ENCODE measurements around the gene UBR2.
A peak's percentile ranks its signal among the peaks of the same experiment; 100 is the strongest.

The UBR2 gene

GRCh38 chr6:42689371-42689770 is 125.5 kb downstream of the UBR2 start:
- Histone ChIP-seq H3K36me3 (ENCODE audit: control insufficient read depth in 2 of 2, insufficient read depth in 2 of 2, low read length in 2 of 2) (peaks cover 67 to 79% of the 10 kb centered on the region in 2 donors), H3K9me3 (ENCODE audit: control insufficient read depth in 2 of 2, low read length in 2 of 2) (no peaks in the 10 kb centered on the region), H3K27me3 (ENCODE audit: control insufficient read depth in 2 of 2, insufficient read depth in 2 of 2, low read length in 2 of 2) (no peaks in the 10 kb centered on the region), H3K4me1 (ENCODE audit: control insufficient read depth in 2 of 2, insufficient read depth in 2 of 2, low read length in 2 of 2) (no peaks in the 10 kb centered on the region), H3K9ac (ENCODE audit: low read depth in 1 of 2, low read length in 2 of 2) (no peak overlapping the region), H3K4me3 (ENCODE audit: low read length in 2 of 2) (no peak overlapping the region), H3K27ac (ENCODE audit: low read depth in 2 of 2, low read length in 2 of 2) (no peak overlapping the region)

GRCh38 chr6:42690151-42690702 is 126.4 kb downstream of the UBR2 start:
- H3K4me1 ChIP-seq (ENCODE audit: control insufficient read depth in 2 of 2, insufficient read depth in 2 of 2, low read length in 2 of 2): no peaks in the 10 kb centered on the region
- no peak overlapping the region for H3K27ac ChIP-seq (ENCODE audit: low read depth in 2 of 2, low read length in 2 of 2)
- no peaks in the 10 kb centered on the region for H3K9me3 ChIP-seq (ENCODE audit: control insufficient read depth in 2 of 2, low read length in 2 of 2)
- peaks cover 59 to 75% of the 10 kb centered on the region in 2 donors for H3K36me3 ChIP-seq (ENCODE audit: control insufficient read depth in 2 of 2, insufficient read depth in 2 of 2, low read length in 2 of 2)
- no peak overlapping the region for H3K9ac ChIP-seq (ENCODE audit: low read depth in 1 of 2, low read length in 2 of 2)
- H3K27me3 ChIP-seq (ENCODE audit: control insufficient read depth in 2 of 2, insufficient read depth in 2 of 2, low read length in 2 of 2): no peaks in the 10 kb centered on the region
- H3K4me3 ChIP-seq (ENCODE audit: low read length in 2 of 2): no peak overlapping the region

GRCh38 chr6:42690872-42691271 is 127.0 kb downstream of the UBR2 start:
- no peaks in the 10 kb centered on the region for H3K9me3 ChIP-seq (ENCODE audit: control insufficient read depth in 2 of 2, low read length in 2 of 2)
- no peak overlapping the region for H3K27ac ChIP-seq (ENCODE audit: low read depth in 2 of 2, low read length in 2 of 2)
- no peaks in the 10 kb centered on the region for H3K4me1 ChIP-seq (ENCODE audit: control insufficient read depth in 2 of 2, insufficient read depth in 2 of 2, low read length in 2 of 2)
- no peak overlapping the region for H3K4me3 ChIP-seq (ENCODE audit: low read length in 2 of 2)
- no peaks in the 10 kb centered on the region for H3K27me3 ChIP-seq (ENCODE audit: control insufficient read depth in 2 of 2, insufficient read depth in 2 of 2, low read length in 2 of 2)
- peaks cover 54 to 69% of the 10 kb centered on the region in 2 donors for H3K36me3 ChIP-seq (ENCODE audit: control insufficient read depth in 2 of 2, insufficient read depth in 2 of 2, low read length in 2 of 2)
- no peak overlapping the region for H3K9ac ChIP-seq (ENCODE audit: low read depth in 1 of 2, low read length in 2 of 2)

- Histone ChIP-seq H3K27ac (ENCODE audit: low read depth in 2 of 2, low read length in 2 of 2) (peak overlapping the region in 1 of 2 donors; percentile 21), H3K9me3 (ENCODE audit: control insufficient read depth in 2 of 2, low read length in 2 of 2) (no peaks in the 10 kb centered on the region), H3K4me1 (ENCODE audit: control insufficient read depth in 2 of 2, insufficient read depth in 2 of 2, low read length in 2 of 2) (no peaks in the 10 kb centered on the region), H3K27me3 (ENCODE audit: control insufficient read depth in 2 of 2, insufficient read depth in 2 of 2, low read length in 2 of 2) (no peaks in the 10 kb centered on the region), H3K4me3 (ENCODE audit: low read length in 2 of 2) (no peak overlapping the region), H3K9ac (ENCODE audit: low read depth in 1 of 2, low read length in 2 of 2) (no peak overlapping the region), H3K36me3 (ENCODE audit: control insufficient read depth in 2 of 2, insufficient read depth in 2 of 2, low read length in 2 of 2) (peaks cover 52 to 67% of the 10 kb centered on the region in 2 donors)
Observed at GRCh38 chr6:42692137-42692911, 128.5 kb downstream of the UBR2 start.

- H3K36me3 ChIP-seq (ENCODE audit: control insufficient read depth in 2 of 2, insufficient read depth in 2 of 2, low read length in 2 of 2): peaks cover 42 to 57% of the 10 kb centered on the region in 2 donors
- H3K27ac ChIP-seq (ENCODE audit: low read depth in 2 of 2, low read length in 2 of 2): no peak overlapping the region
- no peak overlapping the region for H3K4me3 ChIP-seq (ENCODE audit: low read length in 2 of 2)
Observed at GRCh38 chr6:42693725-42694323, 130.0 kb downstream of the UBR2 start.

GRCh38 chr6:42694586-42694985 is 130.8 kb downstream of the UBR2 start:
- H3K4me1 ChIP-seq (ENCODE audit: control insufficient read depth in 2 of 2, insufficient read depth in 2 of 2, low read length in 2 of 2): no peaks in the 10 kb centered on the region
- no peaks in the 10 kb centered on the region for H3K9me3 ChIP-seq (ENCODE audit: control insufficient read depth in 2 of 2, low read length in 2 of 2)
- H3K36me3 ChIP-seq (ENCODE audit: control insufficient read depth in 2 of 2, insufficient read depth in 2 of 2, low read length in 2 of 2): peaks cover 35 to 50% of the 10 kb centered on the region in 2 donors
- H3K4me3 ChIP-seq (ENCODE audit: low read length in 2 of 2): no peak overlapping the region
- H3K9ac ChIP-seq (ENCODE audit: low read depth in 1 of 2, low read length in 2 of 2): no peak overlapping the region
- no peaks in the 10 kb centered on the region for H3K27me3 ChIP-seq (ENCODE audit: control insufficient read depth in 2 of 2, insufficient read depth in 2 of 2, low read length in 2 of 2)
- no peak overlapping the region for H3K27ac ChIP-seq (ENCODE audit: low read depth in 2 of 2, low read length in 2 of 2)

More at GRCh38 chr6:42693725-42694323, 130.0 kb downstream of the UBR2 start:
- Histone ChIP-seq H3K9ac (ENCODE audit: low read depth in 1 of 2, low read length in 2 of 2) (no peak overlapping the region), H3K9me3 (ENCODE audit: control insufficient read depth in 2 of 2, low read length in 2 of 2) (no peaks in the 10 kb centered on the region), H3K27me3 (ENCODE audit: control insufficient read depth in 2 of 2, insufficient read depth in 2 of 2, low read length in 2 of 2) (no peaks in the 10 kb centered on the region), H3K4me1 (ENCODE audit: control insufficient read depth in 2 of 2, insufficient read depth in 2 of 2, low read length in 2 of 2) (no peaks in the 10 kb centered on the region)

GRCh38 chr6:42696526-42697267 is 132.9 kb downstream of the UBR2 start:
- Histone ChIP-seq H3K9me3 (ENCODE audit: control insufficient read depth in 2 of 2, low read length in 2 of 2) (no peaks in the 10 kb centered on the region), H3K4me1 (ENCODE audit: control insufficient read depth in 2 of 2, insufficient read depth in 2 of 2, low read length in 2 of 2) (no peaks in the 10 kb centered on the region), H3K36me3 (ENCODE audit: control insufficient read depth in 2 of 2, insufficient read depth in 2 of 2, low read length in 2 of 2) (peaks cover 15 to 29% of the 10 kb centered on the region in 2 donors), H3K27ac (ENCODE audit: low read depth in 2 of 2, low read length in 2 of 2) (no peak overlapping the region), H3K9ac (ENCODE audit: low read depth in 1 of 2, low read length in 2 of 2) (no peak overlapping the region), H3K27me3 (ENCODE audit: control insufficient read depth in 2 of 2, insufficient read depth in 2 of 2, low read length in 2 of 2) (no peaks in the 10 kb centered on the region), H3K4me3 (ENCODE audit: low read length in 2 of 2) (no peak overlapping the region)

- no peak overlapping the region for H3K27ac ChIP-seq (ENCODE audit: low read depth in 2 of 2, low read length in 2 of 2)
- H3K36me3 ChIP-seq (ENCODE audit: control insufficient read depth in 2 of 2, insufficient read depth in 2 of 2, low read length in 2 of 2): peaks cover 10 to 24% of the 10 kb centered on the region in 2 donors
- no peak overlapping the region for H3K9ac ChIP-seq (ENCODE audit: low read depth in 1 of 2, low read length in 2 of 2)
- no peaks in the 10 kb centered on the region for H3K27me3 ChIP-seq (ENCODE audit: control insufficient read depth in 2 of 2, insufficient read depth in 2 of 2, low read length in 2 of 2)
- no peaks in the 10 kb centered on the region for H3K4me1 ChIP-seq (ENCODE audit: control insufficient read depth in 2 of 2, insufficient read depth in 2 of 2, low read length in 2 of 2)
- H3K9me3 ChIP-seq (ENCODE audit: control insufficient read depth in 2 of 2, low read length in 2 of 2): no peaks in the 10 kb centered on the region
- H3K4me3 ChIP-seq (ENCODE audit: low read length in 2 of 2): no peak overlapping the region
Observed at GRCh38 chr6:42697268-42697655, 133.4 kb downstream of the UBR2 start.

- H3K4me3 ChIP-seq (ENCODE audit: low read length in 2 of 2): no peak overlapping the region
- no peaks in the 10 kb centered on the region for H3K27me3 ChIP-seq (ENCODE audit: control insufficient read depth in 2 of 2, insufficient read depth in 2 of 2, low read length in 2 of 2)
- H3K36me3 ChIP-seq (ENCODE audit: control insufficient read depth in 2 of 2, insufficient read depth in 2 of 2, low read length in 2 of 2): peaks cover under 1 to 15% of the 10 kb centered on the region in 2 donors
- no peak overlapping the region for H3K9ac ChIP-seq (ENCODE audit: low read depth in 1 of 2, low read length in 2 of 2)
- H3K9me3 ChIP-seq (ENCODE audit: control insufficient read depth in 2 of 2, low read length in 2 of 2): no peaks in the 10 kb centered on the region
- no peak overlapping the region for H3K27ac ChIP-seq (ENCODE audit: low read depth in 2 of 2, low read length in 2 of 2)
- H3K4me1 ChIP-seq (ENCODE audit: control insufficient read depth in 2 of 2, insufficient read depth in 2 of 2, low read length in 2 of 2): no peaks in the 10 kb centered on the region
Observed at GRCh38 chr6:42698217-42698616, 134.4 kb downstream of the UBR2 start.

GRCh38 chr6:42702200-42702599 is 138.4 kb downstream of the UBR2 start:
- no peak overlapping the region for H3K27ac ChIP-seq (ENCODE audit: low read depth in 2 of 2, low read length in 2 of 2)
- H3K36me3 ChIP-seq (ENCODE audit: control insufficient read depth in 2 of 2, insufficient read depth in 2 of 2, low read length in 2 of 2): no peaks in the 10 kb centered on the region
- no peaks in the 10 kb centered on the region for H3K4me1 ChIP-seq (ENCODE audit: control insufficient read depth in 2 of 2, insufficient read depth in 2 of 2, low read length in 2 of 2)
- H3K27me3 ChIP-seq (ENCODE audit: control insufficient read depth in 2 of 2, insufficient read depth in 2 of 2, low read length in 2 of 2): no peaks in the 10 kb centered on the region
- H3K9ac ChIP-seq (ENCODE audit: low read depth in 1 of 2, low read length in 2 of 2): no peak overlapping the region
- H3K9me3 ChIP-seq (ENCODE audit: control insufficient read depth in 2 of 2, low read length in 2 of 2): no peaks in the 10 kb centered on the region
- H3K4me3 ChIP-seq (ENCODE audit: low read length in 2 of 2): no peak overlapping the region

Measured in mucosa of rectum (tissue), 2 donors.